ENCODE measurements around the gene EVI5.

DNA sequence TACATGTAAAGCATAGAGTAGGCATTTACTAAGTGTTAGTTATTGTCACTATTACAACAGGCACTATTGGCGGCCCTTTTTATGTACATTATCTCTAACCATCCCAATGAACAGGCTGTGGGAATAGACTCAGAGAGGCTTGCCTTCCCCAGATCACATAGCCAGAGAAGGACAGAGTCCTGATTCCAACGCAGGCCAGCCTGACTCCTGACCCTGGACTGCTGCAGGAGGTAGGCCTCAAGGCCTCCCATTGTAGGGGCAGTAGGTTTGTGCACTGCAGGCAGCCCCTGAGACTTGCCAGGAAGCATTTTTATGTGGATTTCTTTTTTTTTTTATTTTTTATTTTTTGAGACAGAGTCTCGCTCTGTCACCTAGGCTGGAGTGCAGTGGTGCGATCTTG, 291.8 kb downstream of the EVI5 start:
- TF ChIP-seq, protein P1, sequence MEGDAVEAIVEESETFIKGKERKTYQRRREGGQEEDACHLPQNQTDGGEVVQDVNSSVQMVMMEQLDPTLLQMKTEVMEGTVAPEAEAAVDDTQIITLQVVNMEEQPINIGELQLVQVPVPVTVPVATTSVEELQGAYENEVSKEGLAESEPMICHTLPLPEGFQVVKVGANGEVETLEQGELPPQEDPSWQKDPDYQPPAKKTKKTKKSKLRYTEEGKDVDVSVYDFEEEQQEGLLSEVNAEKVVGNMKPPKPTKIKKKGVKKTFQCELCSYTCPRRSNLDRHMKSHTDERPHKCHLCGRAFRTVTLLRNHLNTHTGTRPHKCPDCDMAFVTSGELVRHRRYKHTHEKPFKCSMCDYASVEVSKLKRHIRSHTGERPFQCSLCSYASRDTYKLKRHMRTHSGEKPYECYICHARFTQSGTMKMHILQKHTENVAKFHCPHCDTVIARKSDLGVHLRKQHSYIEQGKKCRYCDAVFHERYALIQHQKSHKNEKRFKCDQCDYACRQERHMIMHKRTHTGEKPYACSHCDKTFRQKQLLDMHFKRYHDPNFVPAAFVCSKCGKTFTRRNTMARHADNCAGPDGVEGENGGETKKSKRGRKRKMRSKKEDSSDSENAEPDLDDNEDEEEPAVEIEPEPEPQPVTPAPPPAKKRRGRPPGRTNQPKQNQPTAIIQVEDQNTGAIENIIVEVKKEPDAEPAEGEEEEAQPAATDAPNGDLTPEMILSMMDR (conservative IDR thresholded peaks at IDR 0.05; ENCODE audit: low read depth, low read length) = no peak
- TF ChIP-seq EZH2phosphoT487 (IDR thresholded peaks at IDR 0.05; ENCODE audit: borderline replicate concordance, low read length) = no peak

All from PC-3 (cell line).